ENCODE results near the gene SIGLEC7. TPM values are rescaled to one million over a fixed set of nuclear protein-coding genes. Genes with fewer than 3 reads are reported as not detected.

SIGLEC7 gene
- total RNA-seq, 1 experiment from 2014 or later, result not detected

- Histone ChIP-seq H3K9me3 (replicated peaks) (no peaks in the 10 kb centered on the region), H3K27ac (no peak overlapping the region), H3K36me3 (peaks cover 17% of the 10 kb centered on the region), H3K4me3 (no peak overlapping the region), H3K4me1 (replicated peaks) (peaks cover 4% of the 10 kb centered on the region), H3K27me3 (replicated peaks) (no peaks in the 10 kb centered on the region)
- no peak for DNase-seq (ENCODE audit: low read depth in 1 of 2, low spot score in 2 of 2)
Observed at GRCh38 chr19:51103926-51104341, 38.2 kb upstream of the SIGLEC7 start.

DNA sequence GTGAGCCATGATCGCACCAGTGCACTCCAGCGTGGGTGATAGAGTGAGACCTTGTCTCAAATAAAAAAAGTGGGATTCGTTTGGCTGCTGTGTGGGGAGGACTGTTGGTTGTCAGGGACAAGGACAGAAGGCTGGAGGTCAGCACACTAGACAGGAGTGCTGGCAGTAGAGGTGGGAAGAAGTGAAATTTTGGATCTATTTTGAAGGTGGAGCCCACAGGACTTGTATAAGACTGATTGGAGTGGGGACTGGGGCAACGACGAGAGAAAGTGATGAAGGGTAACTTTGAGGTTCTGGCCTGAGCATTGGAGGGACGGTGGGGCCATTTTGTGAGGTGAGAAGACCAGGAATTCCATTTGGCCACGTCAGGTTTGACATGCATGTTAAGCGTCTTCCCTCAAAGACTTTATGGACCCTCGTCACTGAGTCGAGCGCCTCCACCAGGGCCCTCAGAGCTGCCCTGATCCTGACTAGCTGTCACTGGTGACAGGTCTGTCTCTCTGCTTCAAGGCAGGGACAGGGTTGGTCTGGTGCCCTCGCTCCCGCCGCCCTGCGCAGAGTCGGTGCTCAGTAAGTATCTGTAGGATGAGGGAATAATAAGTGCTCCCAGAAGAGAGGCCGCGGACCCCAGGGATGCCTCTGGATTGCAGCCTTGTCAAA lies 34.6 kb upstream of the SIGLEC7 start:
- peaks cover 13% of the 10 kb centered on the region for H3K36me3 ChIP-seq
- H3K4me3 ChIP-seq, result peak overlapping the region; percentile 54
- peaks cover 13% of the 10 kb centered on the region for H3K27me3 ChIP-seq (replicated peaks)
- no peaks in the 10 kb centered on the region for H3K9me3 ChIP-seq (replicated peaks)
- H3K4me1 ChIP-seq (replicated peaks), result peaks cover 5% of the 10 kb centered on the region
- H3K27ac ChIP-seq, result peak overlapping the region; percentile 41
- DNase-seq (ENCODE audit: low read depth in 1 of 2, low spot score in 2 of 2), result no peak

DNA sequence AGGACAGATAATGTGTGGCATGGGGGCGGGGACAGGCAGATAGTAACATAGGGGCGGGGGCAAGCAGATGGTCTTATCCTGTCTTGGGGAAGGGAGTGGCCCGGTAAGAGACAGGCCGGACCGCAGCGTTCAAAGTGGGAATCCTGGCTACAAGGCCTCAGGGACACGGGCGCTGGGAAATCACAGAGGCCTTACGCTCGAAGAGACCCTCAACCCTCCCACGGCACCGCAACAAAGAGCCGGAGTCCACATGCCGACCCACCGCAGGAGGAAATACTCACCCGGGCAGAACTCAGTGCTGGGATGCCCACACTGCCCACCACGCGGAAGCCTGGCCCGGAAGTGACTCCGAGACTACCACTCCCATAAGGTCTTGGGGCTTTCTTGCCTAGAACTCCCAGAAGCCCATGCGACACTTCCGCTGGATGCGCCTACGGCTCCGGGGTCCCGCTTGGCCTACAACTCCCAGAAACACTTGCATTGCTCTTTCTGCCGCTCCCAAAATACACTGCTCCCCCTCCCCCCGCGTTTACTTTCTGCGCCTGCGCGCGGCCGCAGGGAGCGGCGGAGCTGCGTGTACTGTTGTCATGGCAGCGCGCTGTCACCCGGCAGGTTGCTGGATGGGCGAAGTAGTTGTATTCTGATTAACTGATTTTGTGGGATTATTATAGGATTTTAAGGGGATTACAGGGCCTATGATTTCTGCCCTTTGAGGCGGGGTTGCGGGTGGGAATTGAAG lies 33.9 kb upstream of the SIGLEC7 start, which contains the start of gene CTU1:
TSS of gene CTU1 (minus strand) at position 344 of the 739 bp plus-strand sequence. CDS start 3,840 bp downstream, outside the sequence.
- DNase-seq (ENCODE audit: low read depth in 1 of 2, low spot score in 2 of 2), result peak; percentile 98
- H3K4me1 ChIP-seq (replicated peaks), result peaks cover 5% of the 10 kb centered on the region
- H3K27me3 ChIP-seq (replicated peaks), result peaks cover 17% of the 10 kb centered on the region
- no peaks in the 10 kb centered on the region for H3K9me3 ChIP-seq (replicated peaks)
- H3K36me3 ChIP-seq, result peaks cover 7% of the 10 kb centered on the region; the same call in 1 of the 2 replicates
- H3K4me3 ChIP-seq, result peak within 1 kb of the TSS; percentile 54
- H3K27ac ChIP-seq, result peak within 1 kb of the TSS; percentile 41

- no peaks in the 10 kb centered on the region for H3K9me3 ChIP-seq (replicated peaks)
- peak overlapping the region; percentile 54 for H3K4me3 ChIP-seq
- H3K27me3 ChIP-seq (replicated peaks), result peaks cover 23% of the 10 kb centered on the region
- no peak overlapping the region for H3K27ac ChIP-seq
- H3K36me3 ChIP-seq, result peaks cover 2% of the 10 kb centered on the region; the same call in 1 of the 2 replicates
- H3K4me1 ChIP-seq (replicated peaks), result peaks cover 5% of the 10 kb centered on the region
- no peak for DNase-seq (ENCODE audit: low read depth in 1 of 2, low spot score in 2 of 2)
Observed at GRCh38 chr19:51108805-51109146, 33.3 kb upstream of the SIGLEC7 start.

DNA sequence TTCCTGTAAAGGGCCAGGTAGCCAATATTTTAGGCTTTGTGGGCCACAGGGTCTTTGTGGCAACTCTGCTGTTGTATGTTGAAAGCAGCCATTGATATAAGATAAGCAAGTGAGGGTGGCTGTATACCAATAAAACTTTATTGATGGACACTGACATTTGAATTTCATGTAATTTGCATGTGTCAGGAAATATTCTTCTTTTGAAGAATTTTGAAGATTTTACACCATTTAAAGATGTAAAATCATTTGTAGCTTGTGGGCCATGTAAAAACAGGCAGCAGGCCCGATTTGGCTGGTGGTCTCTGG lies 31.5 kb upstream of the SIGLEC7 start:
- no peak for DNase-seq (ENCODE audit: low read depth in 1 of 2, low spot score in 2 of 2)
- Histone ChIP-seq H3K9me3 (replicated peaks) (no peaks in the 10 kb centered on the region), H3K4me3 (no peak overlapping the region), H3K27ac (no peak overlapping the region), H3K36me3 (no peaks in the 10 kb centered on the region), H3K4me1 (replicated peaks) (peaks cover 5% of the 10 kb centered on the region), H3K27me3 (replicated peaks) (peaks cover 41% of the 10 kb centered on the region)

DNA sequence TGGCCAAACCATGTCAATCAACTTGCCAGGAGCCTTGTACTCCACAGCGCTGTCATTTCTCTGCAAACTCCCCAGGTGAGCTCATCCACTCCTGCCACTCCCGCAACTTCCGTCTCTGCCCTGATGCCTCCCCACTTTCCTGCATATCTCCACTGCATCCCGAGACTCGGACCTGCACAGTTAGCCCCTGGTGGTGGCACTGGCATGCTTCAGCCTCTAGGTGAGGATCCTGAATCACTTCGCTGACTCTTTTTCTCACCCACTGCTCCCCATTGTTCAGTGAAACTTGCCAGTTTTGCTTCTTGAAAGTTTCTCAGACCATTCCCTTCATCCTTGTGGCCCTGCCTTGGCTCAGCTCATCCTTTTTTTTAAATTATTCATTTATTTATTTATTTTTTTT lies 30.5 kb upstream of the SIGLEC7 start:
- Histone ChIP-seq H3K4me3 (no peak overlapping the region), H3K4me1 (replicated peaks) (peaks cover 5% of the 10 kb centered on the region), H3K27me3 (replicated peaks) (peaks cover 47% of the 10 kb centered on the region), H3K36me3 (no peaks in the 10 kb centered on the region), H3K9me3 (replicated peaks) (no peaks in the 10 kb centered on the region), H3K27ac (no peak overlapping the region)
- DNase-seq (ENCODE audit: low read depth in 1 of 2, low spot score in 2 of 2), result no peak

- Histone ChIP-seq H3K4me1 (replicated peaks) (no peaks in the 10 kb centered on the region), H3K9me3 (replicated peaks) (no peaks in the 10 kb centered on the region), H3K4me3 (no peak overlapping the region), H3K36me3 (no peaks in the 10 kb centered on the region), H3K27ac (no peak overlapping the region), H3K27me3 (replicated peaks) (peaks cover 57% of the 10 kb centered on the region)
- DNase-seq (ENCODE audit: low read depth in 1 of 2, low spot score in 2 of 2), result no peak
Observed at GRCh38 chr19:51114087-51114729, 27.9 kb upstream of the SIGLEC7 start.

DNA sequence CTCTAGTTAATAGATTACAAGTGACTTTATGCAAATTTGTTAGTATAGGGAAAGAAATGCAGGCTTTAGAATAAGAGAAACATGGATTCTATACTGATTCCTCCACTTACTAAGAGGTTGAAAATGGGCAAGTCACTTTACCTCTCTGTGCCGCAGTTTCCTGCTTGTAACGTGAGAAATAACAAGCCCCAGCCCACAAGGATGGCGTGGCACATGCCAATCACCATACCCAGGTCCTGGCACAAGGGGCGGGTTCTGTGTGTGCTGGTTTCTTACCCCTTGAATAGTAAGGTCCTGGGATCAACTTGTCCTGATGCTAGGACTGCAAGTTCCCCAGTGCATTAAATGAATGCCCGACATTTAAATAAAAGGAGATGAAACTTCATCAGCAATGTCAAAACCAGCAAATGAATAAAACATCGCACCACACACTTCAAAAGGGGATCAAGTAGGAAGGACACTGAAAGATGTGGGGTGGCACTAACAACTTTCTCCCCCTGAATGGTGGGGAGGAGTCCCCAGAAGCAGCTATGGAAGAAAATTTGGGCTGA lies 25.3 kb upstream of the SIGLEC7 start:
- H3K9me3 ChIP-seq (replicated peaks), result no peaks in the 10 kb centered on the region
- peaks cover 52% of the 10 kb centered on the region for H3K27me3 ChIP-seq (replicated peaks)
- H3K4me1 ChIP-seq (replicated peaks), result no peaks in the 10 kb centered on the region
- H3K36me3 ChIP-seq, result no peaks in the 10 kb centered on the region
- no peak overlapping the region for H3K4me3 ChIP-seq
- DNase-seq (ENCODE audit: low read depth in 1 of 2, low spot score in 2 of 2), result no peak
- H3K27ac ChIP-seq, result no peak overlapping the region

DNA sequence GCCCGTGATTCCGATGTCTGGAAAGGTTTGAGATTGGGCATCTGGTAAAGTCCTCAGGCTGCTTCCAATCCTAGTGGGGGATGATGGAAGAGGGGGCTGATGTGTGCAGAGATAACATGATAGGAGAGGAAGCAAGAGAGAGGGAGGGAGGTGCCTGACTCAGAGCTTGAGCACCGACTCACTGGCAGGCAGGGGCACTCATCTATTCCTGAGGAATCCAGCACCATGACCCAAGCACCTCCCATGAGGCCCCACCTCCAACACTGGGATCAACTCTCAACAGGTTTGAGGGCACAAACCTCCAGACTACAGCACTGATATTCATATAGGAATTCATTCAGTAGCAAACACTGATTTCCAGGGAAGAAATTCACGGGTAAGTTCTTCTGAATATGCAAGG lies 23.0 kb upstream of the SIGLEC7 start:
- no peak overlapping the region for H3K27ac ChIP-seq
- H3K27me3 ChIP-seq (replicated peaks), result peaks cover 32% of the 10 kb centered on the region
- no peaks in the 10 kb centered on the region for H3K4me1 ChIP-seq (replicated peaks)
- no peaks in the 10 kb centered on the region for H3K36me3 ChIP-seq
- no peaks in the 10 kb centered on the region for H3K9me3 ChIP-seq (replicated peaks)
- no peak overlapping the region for H3K4me3 ChIP-seq
- DNase-seq (ENCODE audit: low read depth in 1 of 2, low spot score in 2 of 2), result no peak

DNA sequence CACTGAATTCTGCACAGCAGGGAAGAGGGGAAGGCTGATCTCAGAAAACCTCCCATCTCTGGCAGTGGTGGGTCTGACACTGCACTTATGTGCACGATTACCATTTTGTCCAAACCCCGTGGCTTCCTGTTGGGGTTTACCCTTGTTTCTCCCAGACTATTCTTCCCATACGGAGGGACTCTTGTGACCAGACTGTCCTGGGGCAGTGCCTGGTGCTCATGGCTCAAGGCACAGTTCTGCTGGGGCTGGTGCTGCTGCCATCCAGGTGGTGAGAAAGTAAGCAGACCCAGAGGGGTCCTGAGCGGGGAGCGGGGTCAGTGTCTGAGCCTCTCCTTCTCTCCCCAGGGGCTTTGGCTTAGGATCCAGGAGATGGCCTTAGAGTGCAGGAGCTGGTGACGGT lies 22.5 kb upstream of the SIGLEC7 start:
- H3K4me3 ChIP-seq, result no peak overlapping the region
- peaks cover 26% of the 10 kb centered on the region for H3K27me3 ChIP-seq (replicated peaks)
- no peak for DNase-seq (ENCODE audit: low read depth in 1 of 2, low spot score in 2 of 2)
- H3K4me1 ChIP-seq (replicated peaks), result no peaks in the 10 kb centered on the region
- no peaks in the 10 kb centered on the region for H3K36me3 ChIP-seq
- H3K27ac ChIP-seq, result no peak overlapping the region
- no peaks in the 10 kb centered on the region for H3K9me3 ChIP-seq (replicated peaks)

GRCh38 chr19:51120160-51120559 lies 21.9 kb upstream of the SIGLEC7 start:
- no peak for DNase-seq (ENCODE audit: low read depth in 1 of 2, low spot score in 2 of 2)
- Histone ChIP-seq H3K27ac (no peak overlapping the region), H3K36me3 (no peaks in the 10 kb centered on the region), H3K27me3 (replicated peaks) (peaks cover 21% of the 10 kb centered on the region), H3K4me3 (no peak overlapping the region), H3K4me1 (replicated peaks) (no peaks in the 10 kb centered on the region), H3K9me3 (replicated peaks) (no peaks in the 10 kb centered on the region)

DNA sequence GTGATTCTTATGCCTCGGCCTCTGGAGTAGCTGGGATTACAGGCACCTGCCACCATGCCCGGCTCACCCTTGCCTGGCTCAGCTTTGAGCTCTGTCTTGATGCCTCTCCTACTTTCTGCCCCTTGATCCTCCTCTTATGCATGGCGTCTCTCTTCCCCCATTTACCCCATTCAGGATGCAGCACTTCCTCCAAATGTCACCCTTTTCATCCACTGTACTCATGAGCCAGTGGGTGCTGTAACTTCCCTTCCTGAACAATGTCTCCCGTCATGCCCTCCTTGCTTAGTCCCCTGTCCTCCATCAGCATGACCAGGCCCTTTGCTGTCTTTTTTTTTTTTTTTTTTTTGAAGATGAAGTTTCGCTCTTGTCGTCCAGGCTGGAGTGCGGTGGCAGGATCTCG lies 20.8 kb upstream of the SIGLEC7 start:
- no peak overlapping the region for H3K27ac ChIP-seq
- H3K27me3 ChIP-seq (replicated peaks), result peaks cover 14% of the 10 kb centered on the region
- no peaks in the 10 kb centered on the region for H3K9me3 ChIP-seq (replicated peaks)
- no peaks in the 10 kb centered on the region for H3K36me3 ChIP-seq
- DNase-seq (ENCODE audit: low read depth in 1 of 2, low spot score in 2 of 2), result no peak
- H3K4me1 ChIP-seq (replicated peaks), result no peaks in the 10 kb centered on the region
- H3K4me3 ChIP-seq, result no peak overlapping the region

DNA sequence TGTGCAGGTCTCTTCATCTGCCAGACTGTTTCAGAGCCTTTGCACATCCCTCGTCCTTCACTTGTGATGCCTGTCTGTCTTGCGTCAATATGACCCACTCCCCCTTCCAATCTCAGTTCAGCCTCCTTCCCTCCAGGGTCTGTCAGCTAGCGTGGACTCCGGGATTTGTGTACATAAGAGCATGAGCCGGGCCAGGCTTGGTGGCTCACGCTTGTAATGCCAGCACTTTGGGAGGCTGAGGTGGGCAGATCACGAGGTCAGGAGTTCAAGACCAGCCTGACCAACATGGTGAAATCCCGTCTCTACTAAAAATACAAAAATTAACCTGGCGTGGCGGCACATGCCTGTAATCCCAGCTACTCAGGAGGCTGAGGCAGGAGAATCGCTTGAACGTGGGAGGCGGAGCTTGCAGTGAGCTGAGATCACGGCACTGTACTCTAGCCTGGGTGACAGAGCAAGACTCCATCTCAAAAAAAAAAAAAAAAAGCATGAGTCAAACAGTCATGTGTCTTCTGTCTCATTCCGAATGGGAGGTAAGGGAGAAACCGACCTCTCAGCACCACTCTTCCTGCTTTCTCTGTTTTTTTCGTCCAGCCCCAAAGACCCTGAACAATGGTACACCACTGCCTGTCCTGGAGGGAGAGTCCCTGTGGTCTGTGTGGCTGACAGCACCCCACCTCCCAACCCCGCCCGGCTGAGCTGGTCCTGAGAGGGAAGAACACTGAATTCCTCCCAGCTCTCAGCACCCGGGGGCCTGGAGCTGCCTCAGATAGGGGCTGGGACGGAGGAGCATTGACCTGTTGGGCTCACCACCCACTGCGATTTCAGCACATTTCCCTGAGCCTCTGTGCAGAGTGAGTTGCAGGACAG lies 19.8 kb upstream of the SIGLEC7 start:
- peaks cover 3% of the 10 kb centered on the region for H3K27me3 ChIP-seq (replicated peaks)
- H3K4me1 ChIP-seq (replicated peaks), result no peaks in the 10 kb centered on the region
- no peak overlapping the region for H3K4me3 ChIP-seq
- no peaks in the 10 kb centered on the region for H3K9me3 ChIP-seq (replicated peaks)
- H3K27ac ChIP-seq, result no peak overlapping the region
- H3K36me3 ChIP-seq, result no peaks in the 10 kb centered on the region
- DNase-seq (ENCODE audit: low read depth in 1 of 2, low spot score in 2 of 2), result no peak

Measured in SJSA1 (cell line).